IMR-90 (cell line): ENCODE results near the gene RASD2. TPM values are rescaled to one million over a fixed set of nuclear protein-coding genes. Genes with fewer than 3 reads are reported as not detected.

Source experiments
- ATAC-seq: fragments of 200-7000 bp; cut with Tn5 transposase; 2 replicates; pipeline ENCODE4 v1.9.1; 2020; ENCODE audit warnings: low read depth, mild to moderate bottlenecking, moderate library complexity
- BruUV-seq: library from RNA; stranded (reverse); fragments of 400-500 nt; replicated peaks from 2 replicates; lab custom pipeline; 2021; lab: Mats Ljungman, UMichigan
- CTCF ChIA-PET: fragments of 300-600 bp; formaldehyde crosslinking; extraction: SDS; loops from one replicate; lab custom pipeline; 2021; ENCODE audit warnings: antibody characterized with exemption; lab: Yijun Ruan, JAX
- POLR2A ChIA-PET: fragments of 300-600 bp; sonication (Branson Sonifier 250); formaldehyde crosslinking; loops from one replicate; lab custom pipeline; 2022; ENCODE audit warnings: antibody characterized with exemption; ENCODE audit not compliant: unreplicated experiment; lab: Charles Lee
- DNase-seq: peaks from one replicate; pipeline ENCODE4 v3.0.0; 2013
- H2AFZ ChIP-seq: replicated peaks from 2 replicates; pipeline ENCODE3; 2013; ENCODE audit warnings: low read length, mild to moderate bottlenecking; ENCODE audit not compliant: poor library complexity
- H2AK5ac ChIP-seq: 2 replicates; pipeline ENCODE4 v1.6.1; 2013; ENCODE audit warnings: low read depth, low read length, inconsistent platforms
- H2AK9ac ChIP-seq: replicated peaks from 2 replicates; pipeline ENCODE3; 2013; ENCODE audit warnings: mild to moderate bottlenecking, low read depth, low read length, moderate library complexity; ENCODE audit not compliant: poor library complexity
- H2BK120ac ChIP-seq: 2 replicates; pipeline ENCODE4 v1.6.1; 2013; ENCODE audit warnings: low read depth, low read length, inconsistent platforms
- H2BK15ac ChIP-seq: 3 replicates; pipeline ENCODE4 v1.6.1; 2013; ENCODE audit warnings: low read depth, low read length, inconsistent platforms
- H2BK20ac ChIP-seq: 2 replicates; pipeline ENCODE4 v1.6.1; 2013; ENCODE audit warnings: low read depth, mild to moderate bottlenecking, inconsistent platforms, low read length, moderate library complexity
- H2BK5ac ChIP-seq: 2 replicates; pipeline ENCODE4 v1.6.1; 2013; ENCODE audit warnings: mild to moderate bottlenecking, low read depth, low read length, inconsistent platforms; ENCODE audit not compliant: poor library complexity, severe bottlenecking
- H3K14ac ChIP-seq: replicated peaks from 2 replicates; pipeline ENCODE4 v1.6.1; 2013; ENCODE audit warnings: low read depth, low read length, inconsistent platforms
- H3K18ac ChIP-seq: 2 replicates; pipeline ENCODE4 v1.6.1; 2013; ENCODE audit warnings: low read depth, low read length, control low read depth
- H3K23ac ChIP-seq: 2 replicates; pipeline ENCODE4 v1.6.1; 2013; ENCODE audit warnings: low read depth, low read length, inconsistent platforms
- H3K27ac ChIP-seq: 2 replicates; pipeline ENCODE4 v1.5.1; 2013; ENCODE audit warnings: mild to moderate bottlenecking, control low read depth, low read length; ENCODE audit not compliant: insufficient read depth
- H3K27me3 ChIP-seq: 2 replicates; pipeline ENCODE4 v1.6.1; 2013; ENCODE audit warnings: low read length; ENCODE audit not compliant: control insufficient read depth, insufficient read depth
- H3K36me3 ChIP-seq: 2 replicates; pipeline ENCODE4 v1.6.1; 2013; ENCODE audit warnings: low read length, mixed read lengths; ENCODE audit not compliant: control insufficient read depth, insufficient read depth
- H3K4ac ChIP-seq: 2 replicates; pipeline ENCODE4 v1.6.1; 2013; ENCODE audit warnings: low read depth, low read length, inconsistent platforms
- H3K4me1 ChIP-seq: 2 replicates; pipeline ENCODE4 v1.6.1; 2013; ENCODE audit warnings: low read length, mixed read lengths; ENCODE audit not compliant: control insufficient read depth, insufficient read depth
- H3K4me2 ChIP-seq: 2 replicates; pipeline ENCODE4 v1.6.1; 2013; ENCODE audit warnings: low read depth, mild to moderate bottlenecking, control low read depth, low read length, moderate library complexity
- H3K4me3 ChIP-seq: 2 replicates; pipeline ENCODE4 v1.5.1; 2013; ENCODE audit warnings: low read depth, mild to moderate bottlenecking, control low read depth, low read length, moderate library complexity; ENCODE audit not compliant: insufficient read depth
- H3K56ac ChIP-seq: 2 replicates; pipeline ENCODE4 v1.6.1; 2013; ENCODE audit warnings: low read length, inconsistent platforms; ENCODE audit not compliant: insufficient read depth; ENCODE audit errors: extremely low read depth
- H3K79me1 ChIP-seq, 2 experiments: 2 replicates each; pipeline ENCODE4 v1.6.1; 2013; ENCODE audit warnings: low read length in 2 of 2, inconsistent platforms in 1 of 2, low read depth in 1 of 2
- H3K9ac ChIP-seq: 2 replicates; pipeline ENCODE4 v1.6.1; 2013; ENCODE audit warnings: low read depth, low read length, control low read depth
- H3K9me1 ChIP-seq: 2 replicates; pipeline ENCODE4 v1.6.1; 2013; ENCODE audit warnings: low read length, inconsistent platforms; ENCODE audit not compliant: insufficient read depth
- H3K9me3 ChIP-seq: 2 replicates; pipeline ENCODE4 v1.6.1; 2013; ENCODE audit warnings: low read length; ENCODE audit not compliant: control insufficient read depth, insufficient read depth
- H4K20me1 ChIP-seq: 2 replicates; pipeline ENCODE4 v1.6.1; 2013; ENCODE audit warnings: low read length, inconsistent platforms; ENCODE audit not compliant: insufficient read depth
- H4K5ac ChIP-seq: 2 replicates; pipeline ENCODE4 v1.6.1; 2013; ENCODE audit warnings: mild to moderate bottlenecking, low read depth, low read length, control low read depth
- H4K8ac ChIP-seq, 2 experiments: 2 replicates each; pipeline ENCODE4 v1.6.1; 2013; ENCODE audit warnings: low read depth in 2 of 2, low read length in 2 of 2, control low read depth in 1 of 2, inconsistent platforms in 1 of 2
- H4K91ac ChIP-seq: 2 replicates; pipeline ENCODE4 v1.6.1; 2013; ENCODE audit warnings: low read depth, low read length, inconsistent platforms; ENCODE audit not compliant: insufficient read depth
- MAZ ChIP-seq: IDR thresholded peaks from 2 replicates; pipeline ENCODE4 v1.6.1; 2012; ENCODE audit warnings: low read depth, mild to moderate bottlenecking, low read length, improper control_type of control experiment, moderate library complexity, borderline replicate concordance
- RAD21 ChIP-seq: IDR thresholded peaks from 2 replicates; pipeline ENCODE4 v1.6.1; 2012; ENCODE audit warnings: low read length, improper control_type of control experiment
- WGBS, 2 experiments: methylation state at CpG; one replicate each; pipeline versions ENCODE4 v1.1.5 to v1.1.7; 2013; ENCODE audit warnings: missing lambda C conversion rate in 2 of 2; ENCODE audit not compliant: insufficient read length in 1 of 2; ENCODE audit errors: extremely low coverage in 2 of 2; 5-methylcytosine and 5-hydroxymethylcytosine counted together
- dilution Hi-C: fragments of 300-500 bp; cut with HindIII; formaldehyde crosslinking; loops from one replicate; pipeline ENCODE4 v1.14.3; 2018; ENCODE audit warnings: low sequenced_read_pairs; ENCODE audit not compliant: unreplicated experiment
- in situ Hi-C: fragments of 300-500 bp; cut with MboI; formaldehyde crosslinking; loops from 3 replicates; pipeline ENCODE4 v1.14.3; 2019; ENCODE audit warnings: low sequenced_read_pairs, inconsistent platforms, mixed read lengths
- intact Hi-C: fragments of 100-400 bp; cut with micrococcal nuclease; formaldehyde crosslinking; loops from 2 replicates; pipeline ENCODE4 v1.10.0; 2022
- polyA plus RNA-seq, 3 experiments: library from polyadenylated mRNA; depleted of rRNA; stranded (reverse); fragments of >200 nt; gene quantifications; 2 replicates each; pipeline ENCODE4 v1.2.3, GENCODE V29; 2012; ENCODE audit warnings: low replicate concordance in 1 of 3
- total RNA-seq: library from RNA; depleted of rRNA; stranded (reverse); fragments of >200 nt; gene quantifications from 2 replicates; pipeline ENCODE4 v1.2.3, GENCODE V29; 2012

The RASD2 gene
- total and polyA plus RNA-seq, 2 of the 4 experiments (the other 2 are of a cell fraction): under 0.01 to 0.32 TPM

DNA sequence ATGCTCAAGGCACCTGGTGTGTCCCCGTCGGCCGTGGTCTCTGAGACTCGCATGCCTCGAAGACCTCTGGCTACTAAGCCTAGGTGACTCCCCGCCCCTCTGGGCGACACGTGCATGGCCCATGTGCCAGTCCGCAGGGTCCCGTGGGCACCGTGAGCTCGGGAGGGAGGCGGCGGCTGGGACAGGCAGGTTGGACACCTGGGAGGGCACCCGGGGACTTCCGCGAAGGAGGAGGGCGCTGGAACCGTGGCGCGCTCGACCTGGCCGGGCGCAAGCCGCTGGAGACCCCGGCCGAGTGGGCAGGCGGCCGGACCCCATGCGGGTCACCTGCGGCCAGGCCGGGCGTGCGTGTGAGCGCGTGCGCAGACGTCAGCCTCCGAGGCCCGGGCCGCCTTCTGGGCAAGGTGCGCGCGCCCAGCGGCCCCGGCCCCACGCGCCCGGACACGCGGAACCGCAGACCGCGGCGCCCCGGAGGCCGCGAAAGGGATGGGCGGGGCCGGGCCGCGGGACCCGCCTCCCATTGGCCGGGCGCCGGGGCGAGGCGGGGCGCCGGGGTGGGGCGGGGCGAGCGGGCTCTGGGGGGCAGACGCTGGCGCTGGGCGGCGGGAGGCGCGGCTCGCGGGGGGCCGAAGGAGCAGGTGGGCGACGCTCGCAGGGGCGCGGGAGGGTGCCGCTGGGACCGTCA is 579 bp upstream of the RASD2 start:
- intact Hi-C loops: no loop called here
- H2BK120ac ChIP-seq: peak overlapping the region; percentile 81
- peaks cover 15% of the 10 kb centered on the region for H3K9me1 ChIP-seq
- peak overlapping the region; percentile 51; the same call in 1 of the 2 replicates for H4K91ac ChIP-seq
- no TSS peak for BruUV-seq
- H3K18ac ChIP-seq: peak overlapping the region; percentile 45
- H3K4me3 ChIP-seq: peak overlapping the region; percentile 85
- peak; percentile 22 for DNase-seq
- 2% methylated on average over 31 of the region's 89 CpGs; no CpG with 5 or more reads in 1 of the 2 experiments for WGBS, 2 experiments
- ChIA-PET POLR2A (no interaction called here), CTCF (interaction anchor here (0.9 to 1.2 kb wide), 2 partner anchors 24 to 109 kb away, joined by 3 read pairs; no protein-coding TSS in a partner anchor)
- peak overlapping the region; percentile 54 for H2BK5ac ChIP-seq
- no peak overlapping the region for H3K56ac ChIP-seq
- peak overlapping the region; percentile 41; the same call in 1 of the 2 replicates for H3K27ac ChIP-seq
- no peaks in the 10 kb centered on the region for H3K36me3 ChIP-seq
- peak overlapping the region; percentile 65; the same call in 1 of the 3 replicates for H2BK15ac ChIP-seq
- peak overlapping the region; percentile 94 for H2AK5ac ChIP-seq
- H2AFZ ChIP-seq: peak overlapping the region; percentile 95
- peak overlapping the region; percentile 42; the same call in 1 of the 2 replicates for H2BK20ac ChIP-seq
- peak; percentile 93 for ATAC-seq
- H4K5ac ChIP-seq: peak overlapping the region; percentile 9; the same call in 1 of the 2 replicates
- H4K20me1 ChIP-seq: 0 out of 2 replicates have a peak, but pooled peaks cover 5% of the 10 kb centered on the region
- H3K9me3 ChIP-seq: no peaks in the 10 kb centered on the region
- H3K79me1 ChIP-seq: no peaks in the 10 kb centered on the region; a peak in 1 of 4 replicates
- H3K9ac ChIP-seq: peak overlapping the region; percentile 68; the same call in 1 of the 2 replicates
- peak overlapping the region; percentile 99 for H3K4me2 ChIP-seq
- H3K14ac ChIP-seq: peak overlapping the region; percentile 45; the same call in 1 of the 2 replicates
- dilution Hi-C loops: no loop called here
- H2AK9ac ChIP-seq: peak overlapping the region; percentile 91
- TF ChIP-seq RAD21: no peak
- peak; percentile 39; the same call in 1 of the 2 replicates for TF ChIP-seq MAZ
- no peaks in the 10 kb centered on the region for H3K27me3 ChIP-seq
- peak overlapping the region; percentile 61 to 84; a peak in 3 of 4 replicates for H4K8ac ChIP-seq
- H3K23ac ChIP-seq: no peak overlapping the region
- H3K4ac ChIP-seq: peak overlapping the region; percentile 62
- peaks cover 20% of the 10 kb centered on the region for H3K4me1 ChIP-seq
- in situ Hi-C loops: no loop called here
